MCF 10A (cell line): ENCODE results near the gene NXPH1. TPM values are rescaled to one million over a fixed set of nuclear protein-coding genes. Genes with fewer than 3 reads are reported as not detected.

ENCODE experiments used
- BruUV-seq: library from RNA; stranded (reverse); fragments of 400-500 nt; replicated peaks from 2 replicates; lab custom pipeline; 2021; lab: Mats Ljungman, UMichigan
- CTCF ChIA-PET: fragments of 300-600 bp; sonication (Branson Sonifier 250); formaldehyde crosslinking; extraction: SDS; loops from one replicate; lab custom pipeline; 2021; ENCODE audit warnings: antibody characterized with exemption, inconsistent platforms; lab: Yijun Ruan, JAX
- POLR2A ChIA-PET: fragments of 300-600, 350-650 bp; sonication (Branson Sonifier 250); formaldehyde crosslinking; extraction: SDS; loops from one replicate; lab custom pipeline; 2020; ENCODE audit warnings: antibody characterized with exemption, inconsistent platforms; lab: Yijun Ruan, JAX
- DNase-seq: peaks from one replicate; pipeline ENCODE4 v3.0.0-alpha.2; 2018; ENCODE audit not compliant: unreplicated experiment
- H3K27ac Mint-ChIP-seq: one replicate; pipeline ENCODE4 v1.8.0; 2022; ENCODE audit warnings: mild to moderate bottlenecking, low read depth, mixed read lengths; ENCODE audit not compliant: unreplicated experiment
- H3K27me3 Mint-ChIP-seq: one replicate; pipeline ENCODE4 v1.8.0; 2022; ENCODE audit warnings: mixed read lengths; ENCODE audit not compliant: insufficient read depth, unreplicated experiment
- H3K36me3 Mint-ChIP-seq: one replicate; pipeline ENCODE4 v1.8.0; 2022; ENCODE audit warnings: mild to moderate bottlenecking, moderate library complexity, mixed read lengths; ENCODE audit not compliant: insufficient read depth, unreplicated experiment
- H3K4me1 Mint-ChIP-seq: one replicate; pipeline ENCODE4 v1.8.0; 2022; ENCODE audit warnings: mixed read lengths; ENCODE audit not compliant: insufficient read depth, unreplicated experiment
- H3K4me3 Mint-ChIP-seq: one replicate; pipeline ENCODE4 v1.8.0; 2022; ENCODE audit warnings: mild to moderate bottlenecking, moderate library complexity, mixed read lengths; ENCODE audit not compliant: unreplicated experiment
- H3K9me3 Mint-ChIP-seq: one replicate; pipeline ENCODE4 v1.8.0; 2022; ENCODE audit warnings: mixed read lengths; ENCODE audit not compliant: unreplicated experiment
- intact Hi-C: fragments of 100-400 bp; cut with micrococcal nuclease; formaldehyde crosslinking; loops from 2 replicates; pipeline ENCODE4 v1.14.1; 2022
- total RNA-seq: library from RNA; stranded (reverse); gene quantifications from 2 replicates; pipeline ENCODE4 v1.2.3, GENCODE V29; 2022
- TF ChIP-seq, protein P1 (sequence below): fragments of 200-600 bp; IDR thresholded peaks from one replicate; pipeline ENCODE4 v1.8.0; 2022; ENCODE audit warnings: antibody characterized with exemption, mild to moderate bottlenecking; ENCODE audit not compliant: unreplicated experiment

NXPH1 gene
- total RNA-seq, 1 experiment from 2014 or later = not detected

DNA sequence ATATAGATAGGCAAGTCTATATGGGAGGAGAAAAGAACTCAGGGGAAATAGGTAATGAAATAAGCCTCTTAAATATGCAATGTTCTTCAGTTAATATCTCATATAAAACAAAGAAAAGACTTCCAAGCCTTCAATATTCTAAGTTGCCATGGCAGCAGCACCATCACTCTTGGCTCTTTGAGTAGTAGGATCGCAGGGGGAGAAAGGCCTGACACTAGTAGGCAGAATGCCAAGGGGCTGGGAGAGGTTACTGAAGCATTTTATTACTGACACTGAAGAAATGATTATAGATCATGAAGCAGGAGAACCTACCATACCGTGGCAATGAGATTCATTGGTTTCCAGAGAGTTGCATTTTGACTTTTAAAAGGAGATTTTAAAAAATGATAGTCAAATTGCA is 193.9 kb downstream of the NXPH1 start:
- intact Hi-C loops = no loop called here
- Mint-ChIP-seq H3K36me3 (no peaks in the 10 kb centered on the region), H3K4me1 (no peaks in the 10 kb centered on the region), H3K9me3 (no peaks in the 10 kb centered on the region), H3K27me3 (peaks cover 32% of the 10 kb centered on the region), H3K4me3 (no peak overlapping the region), H3K27ac (no peak overlapping the region)
- TF ChIP-seq, protein P1, sequence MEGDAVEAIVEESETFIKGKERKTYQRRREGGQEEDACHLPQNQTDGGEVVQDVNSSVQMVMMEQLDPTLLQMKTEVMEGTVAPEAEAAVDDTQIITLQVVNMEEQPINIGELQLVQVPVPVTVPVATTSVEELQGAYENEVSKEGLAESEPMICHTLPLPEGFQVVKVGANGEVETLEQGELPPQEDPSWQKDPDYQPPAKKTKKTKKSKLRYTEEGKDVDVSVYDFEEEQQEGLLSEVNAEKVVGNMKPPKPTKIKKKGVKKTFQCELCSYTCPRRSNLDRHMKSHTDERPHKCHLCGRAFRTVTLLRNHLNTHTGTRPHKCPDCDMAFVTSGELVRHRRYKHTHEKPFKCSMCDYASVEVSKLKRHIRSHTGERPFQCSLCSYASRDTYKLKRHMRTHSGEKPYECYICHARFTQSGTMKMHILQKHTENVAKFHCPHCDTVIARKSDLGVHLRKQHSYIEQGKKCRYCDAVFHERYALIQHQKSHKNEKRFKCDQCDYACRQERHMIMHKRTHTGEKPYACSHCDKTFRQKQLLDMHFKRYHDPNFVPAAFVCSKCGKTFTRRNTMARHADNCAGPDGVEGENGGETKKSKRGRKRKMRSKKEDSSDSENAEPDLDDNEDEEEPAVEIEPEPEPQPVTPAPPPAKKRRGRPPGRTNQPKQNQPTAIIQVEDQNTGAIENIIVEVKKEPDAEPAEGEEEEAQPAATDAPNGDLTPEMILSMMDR = no peak
- CTCF ChIA-PET = interaction anchor here (0.7 kb wide), 1 partner anchor 11 kb away, joined by 5 read pairs; no protein-coding TSS in a partner anchor
- no peak for DNase-seq
- BruUV-seq = no TSS peak
- POLR2A ChIA-PET = no interaction called here

DNA sequence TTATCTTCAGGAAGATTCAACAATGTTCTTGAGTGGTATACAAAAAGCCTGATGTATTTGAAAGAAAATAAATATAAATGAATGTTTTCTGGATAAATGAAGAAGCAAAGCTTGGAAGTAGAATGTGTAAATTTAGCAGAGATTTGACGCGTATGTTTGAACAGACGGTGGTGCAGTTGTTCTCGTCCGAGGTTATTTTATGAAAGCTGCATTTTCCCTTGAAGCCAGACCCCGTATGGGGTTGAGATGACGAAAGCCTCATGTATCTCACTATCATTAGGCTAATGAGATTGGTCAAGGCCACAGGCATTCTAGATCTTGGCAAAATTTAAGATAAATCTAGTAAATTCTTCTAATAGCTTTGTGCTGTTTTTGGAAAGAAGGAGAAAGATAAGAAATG is 195.2 kb downstream of the NXPH1 start:
- no TSS peak for BruUV-seq
- intact Hi-C loops = no loop called here

DNA sequence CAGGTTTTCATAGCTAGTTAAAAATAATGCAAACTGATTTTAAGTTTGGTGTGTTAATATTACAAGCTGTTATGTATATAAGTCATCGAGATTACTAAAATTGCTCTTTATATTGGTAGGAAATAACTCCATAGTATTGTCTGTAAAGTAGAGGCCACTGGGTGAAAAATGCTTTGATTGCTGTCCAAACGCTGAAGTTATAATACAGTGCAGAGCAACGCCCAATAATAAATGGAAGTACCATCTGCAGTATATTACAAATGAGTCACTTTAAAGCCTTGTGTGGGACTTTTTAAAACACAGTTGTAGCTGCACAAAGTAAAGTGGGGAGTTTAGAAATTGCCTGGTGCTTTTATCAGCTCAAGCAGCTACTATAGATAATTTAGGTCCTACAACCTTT is 196.1 kb downstream of the NXPH1 start:
- ChIA-PET CTCF (no interaction called here), POLR2A (no interaction called here)
- no peak overlapping the region for H3K4me3 Mint-ChIP-seq
- H3K27me3 Mint-ChIP-seq = peaks cover 12% of the 10 kb centered on the region
- DNase-seq = no peak
- intact Hi-C loops = no loop called here
- H3K9me3 Mint-ChIP-seq = no peaks in the 10 kb centered on the region
- no TSS peak for BruUV-seq
- H3K27ac Mint-ChIP-seq = no peak overlapping the region
- H3K36me3 Mint-ChIP-seq = no peaks in the 10 kb centered on the region
- H3K4me1 Mint-ChIP-seq = no peaks in the 10 kb centered on the region
- TF ChIP-seq, protein P1 = no peak

More for the DNA sequence above, 195.2 kb downstream of the NXPH1 start:
- Mint-ChIP-seq H3K36me3 (no peaks in the 10 kb centered on the region), H3K9me3 (no peaks in the 10 kb centered on the region), H3K4me1 (no peaks in the 10 kb centered on the region), H3K4me3 (no peak overlapping the region), H3K27me3 (peaks cover 20% of the 10 kb centered on the region), H3K27ac (no peak overlapping the region)
- POLR2A ChIA-PET = no interaction called here
- TF ChIP-seq, protein P1 = no peak
- DNase-seq = no peak
- CTCF ChIA-PET = no interaction called here

GRCh38 chr7:8637322-8637721 is 203.9 kb downstream of the NXPH1 start:
- peaks cover 56% of the 10 kb centered on the region for H3K27me3 Mint-ChIP-seq
- intact Hi-C loops = no loop called here

More at GRCh38 chr7:8637322-8637721, 203.9 kb downstream of the NXPH1 start:
- H3K36me3 Mint-ChIP-seq = no peaks in the 10 kb centered on the region
- ChIA-PET POLR2A (no interaction called here), CTCF (interaction anchor here (1.6 kb wide), 1 partner anchor 86 kb away, joined by 4 read pairs; no protein-coding TSS in a partner anchor)
- TF ChIP-seq, protein P1 = no peak
- no TSS peak for BruUV-seq
- no peak overlapping the region for H3K4me3 Mint-ChIP-seq
- no peaks in the 10 kb centered on the region for H3K4me1 Mint-ChIP-seq
- no peak overlapping the region for H3K27ac Mint-ChIP-seq
- no peak for DNase-seq
- no peaks in the 10 kb centered on the region for H3K9me3 Mint-ChIP-seq
